Adrenal gland (tissue), 5 donors: ENCODE results near the gene OR9A4.

Experiments
- CTCF ChIP-seq, 6 experiments: fragments of 450-650 bp in 4 of 6; fragments of 200-600 bp in 2 of 6; sonication (generic) in 1 of 6; IDR thresholded peaks; 1 replicate in 5 of 6; 2 replicates in 1 of 6; pipeline versions ENCODE4 v1.5.1 to v1.8.0; 2016 to 2021; ENCODE audit warnings: antibody characterized with exemption in 6 of 6, mild to moderate bottlenecking in 2 of 6, moderate library complexity in 1 of 6
- POLR2A ChIP-seq, 2 donors: fragments of 450-650 bp; IDR thresholded peaks; one replicate each; pipeline ENCODE4 v1.6.1; 2017; ENCODE audit warnings: antibody characterized with exemption in 2 of 2, mild to moderate bottlenecking in 2 of 2, moderate library complexity in 1 of 2
- donor health status: DM: no; HTN: no; CAD: no.

- no peak for TF ChIP-seq CTCF (IDR thresholded peaks at IDR 0.05)
- no peak for TF ChIP-seq POLR2A (IDR thresholded peaks at IDR 0.05)
Measured at GRCh38 chr7:141891336-141891735, 24.9 kb upstream of the OR9A4 start.
